Brain pericyte (primary cell): ENCODE measurements around the gene SNTB2.

Experiments used
- DNase-seq: peaks from one replicate; pipeline ENCODE4 v3.0.0-alpha.2; 2012; ENCODE audit warnings: low read depth, low spot score

The SNTB2 gene

GRCh38 chr16:69180011-69180338 is 7.0 kb upstream of the SNTB2 start:
- DNase-seq: no peak

DNA sequence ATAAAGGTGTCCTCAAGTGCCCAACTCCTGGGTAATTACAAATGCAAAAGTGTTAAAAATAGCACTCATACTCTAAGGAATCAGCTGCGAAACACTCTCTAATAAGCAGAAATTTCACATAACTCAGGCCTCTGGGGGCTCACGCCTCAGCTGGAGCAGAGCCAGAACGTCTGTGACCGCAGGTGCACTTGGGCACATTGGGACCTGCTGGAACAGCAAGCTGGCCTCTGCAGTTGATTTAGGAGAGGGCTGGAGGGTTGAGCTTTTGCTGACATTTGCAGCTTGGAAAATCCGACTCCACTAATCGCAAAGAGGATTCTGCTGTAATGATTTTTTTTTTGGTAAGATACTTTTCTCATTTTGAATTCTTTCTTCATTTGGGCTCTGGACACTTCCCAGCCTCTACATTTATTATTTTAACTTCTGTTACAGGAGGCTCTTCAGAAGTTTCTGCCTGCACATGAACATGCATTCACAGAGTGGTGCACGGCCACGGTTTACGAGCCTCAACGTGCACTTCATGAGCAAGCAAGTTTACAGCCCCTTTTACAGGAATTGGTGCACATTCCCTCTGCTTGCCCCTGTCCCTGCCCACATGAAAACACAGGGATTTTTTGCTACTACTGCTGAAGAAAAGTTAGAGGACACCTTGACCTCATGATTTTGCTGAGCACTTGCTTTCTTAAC is 4.1 kb upstream of the SNTB2 start:
- DNase-seq: no peak

- DNase-seq: no peak
These were observed 677 bp downstream of the SNTB2 start for GRCh38 chr16:69187446-69188235.

DNA sequence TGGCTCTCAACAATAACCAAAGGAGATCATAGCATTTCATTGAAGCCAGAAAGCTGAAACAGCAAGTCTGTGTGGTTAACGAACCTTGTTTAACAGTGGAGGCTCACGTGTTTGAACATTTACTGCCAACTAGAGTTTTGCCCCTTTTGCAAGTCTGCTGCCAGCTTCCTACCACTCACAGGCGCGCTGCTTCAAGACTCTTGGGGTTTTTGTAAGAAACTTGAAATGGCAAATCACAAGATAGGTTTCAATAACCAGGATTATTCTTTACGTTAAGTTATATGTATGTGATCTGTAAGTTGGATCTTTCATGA is 1.2 kb downstream of the SNTB2 start:
- no peak for DNase-seq

DNA sequence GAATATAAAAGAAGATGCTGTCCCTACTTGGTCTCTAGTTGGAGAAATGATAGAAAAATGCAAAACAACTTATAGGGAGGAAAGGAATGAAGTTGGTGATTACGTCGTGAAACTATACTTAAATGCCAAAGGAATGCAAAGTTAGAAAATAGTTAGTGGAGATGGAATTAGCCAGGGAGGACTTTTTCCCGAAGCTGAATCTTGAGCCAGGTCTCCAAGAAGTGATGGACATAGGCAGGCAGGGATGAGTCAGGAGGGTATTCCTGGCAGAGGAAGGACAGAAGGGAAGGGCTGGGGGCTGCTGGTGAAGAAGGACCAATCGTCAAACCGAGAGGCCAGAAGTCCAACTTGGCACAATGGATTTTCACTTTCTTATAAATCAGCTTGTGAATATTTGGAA is 1.8 kb downstream of the SNTB2 start:
- no peak for DNase-seq

DNA sequence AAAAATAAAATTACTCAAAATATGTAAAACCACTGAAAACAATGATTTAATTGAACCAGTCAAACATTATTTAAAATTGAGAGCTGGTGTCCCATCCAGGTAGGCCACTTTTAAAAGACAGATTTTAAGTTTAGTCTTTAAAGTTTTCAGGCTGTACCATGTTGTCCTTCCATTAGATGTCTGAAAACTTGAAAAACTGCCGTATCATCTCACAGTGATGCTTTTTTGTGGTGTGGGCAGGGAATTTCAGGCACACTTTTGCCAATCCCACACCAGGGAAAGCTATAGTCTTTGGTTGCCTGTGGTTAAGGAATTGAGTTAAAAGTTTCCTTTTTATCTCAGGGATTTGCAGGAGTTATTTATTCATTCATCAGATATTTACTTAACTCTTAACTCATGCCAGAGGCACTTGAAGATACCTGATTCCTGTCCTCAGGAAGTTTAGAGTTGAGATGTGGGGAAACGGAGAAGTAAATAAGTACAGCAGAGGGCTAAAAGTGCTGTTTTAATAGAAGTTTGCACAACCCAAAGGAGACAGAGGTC is 3.2 kb downstream of the SNTB2 start:
- DNase-seq: no peak

DNA sequence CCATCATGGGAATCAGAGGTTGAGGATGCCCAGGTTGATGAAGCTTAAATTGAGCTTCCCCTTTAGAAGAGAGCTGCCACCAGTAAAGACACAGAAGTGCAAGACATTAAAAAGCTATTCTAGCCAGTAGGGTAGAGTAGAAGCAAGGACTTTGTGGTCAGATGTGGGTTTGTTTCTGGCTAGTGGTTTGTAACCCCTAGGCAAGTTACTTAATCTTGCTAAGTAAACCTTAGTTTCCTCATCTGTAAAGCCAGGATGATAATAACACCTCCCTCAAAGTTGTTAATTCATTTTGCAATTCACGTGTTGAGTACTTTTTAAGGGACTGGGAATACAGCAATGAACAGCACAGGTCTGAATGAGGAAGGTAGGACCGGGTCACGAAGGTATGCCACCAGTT is 3.6 kb downstream of the SNTB2 start:
- DNase-seq: no peak

- no peak for DNase-seq
These were observed 4.2 kb downstream of the SNTB2 start for GRCh38 chr16:69191136-69191535.

- DNase-seq: no peak
These were observed 6.9 kb downstream of the SNTB2 start for GRCh38 chr16:69193855-69194254.

- no peak for DNase-seq
These were observed 7.5 kb downstream of the SNTB2 start for GRCh38 chr16:69194488-69194887.

DNA sequence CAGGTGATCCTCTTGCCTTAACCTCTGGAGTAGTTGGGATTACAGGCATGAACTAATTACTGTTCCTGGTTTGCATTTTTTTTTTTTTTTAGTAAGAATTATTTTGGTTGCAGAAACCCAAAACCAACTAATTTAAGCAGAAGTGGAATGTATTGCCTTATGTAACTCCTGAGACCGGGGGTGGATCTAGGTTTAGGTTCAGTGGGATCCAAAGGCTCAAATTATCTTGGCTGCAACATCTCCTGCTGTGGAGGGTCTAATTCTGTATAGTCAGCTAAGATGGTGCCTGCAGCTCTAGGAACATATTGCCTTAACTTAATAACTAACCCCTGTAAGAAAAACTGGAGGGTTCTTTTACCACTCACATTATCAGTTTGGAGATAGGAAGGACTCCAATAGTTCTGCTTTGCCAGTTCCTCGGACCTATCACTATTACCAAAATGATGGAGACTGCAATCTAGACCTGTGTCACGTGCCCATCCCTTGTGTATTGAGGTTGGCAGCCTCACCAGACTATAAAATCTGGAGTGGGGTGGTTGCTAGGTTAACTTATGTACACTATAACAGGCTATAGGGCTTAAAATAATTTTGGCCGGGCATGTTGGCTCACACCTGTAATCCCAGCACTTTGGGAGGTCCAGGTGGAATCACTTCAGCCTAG is 8.5 kb downstream of the SNTB2 start:
- no peak for DNase-seq

- DNase-seq: no peak
These were observed 10.6 kb downstream of the SNTB2 start for GRCh38 chr16:69197573-69197972.

DNA sequence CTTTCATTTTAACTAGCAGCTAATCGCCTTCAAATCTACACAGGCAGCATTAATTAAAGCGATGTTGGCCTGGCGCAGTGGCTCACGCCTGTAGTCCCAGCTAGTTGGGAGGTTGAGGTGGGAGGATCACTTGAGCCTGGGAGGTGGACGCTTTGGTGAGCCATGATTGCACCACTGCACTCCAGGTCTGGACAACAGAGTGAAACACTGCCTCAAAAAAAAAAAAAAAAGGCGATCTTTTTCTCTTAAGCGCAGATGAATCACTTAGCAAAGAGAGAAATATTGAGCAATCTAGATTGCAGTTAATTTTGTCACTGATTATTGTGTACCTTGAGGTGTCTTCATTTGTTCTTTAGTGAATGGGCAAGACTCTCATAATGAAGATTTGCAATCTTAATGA is 12.4 kb downstream of the SNTB2 start:
- no peak for DNase-seq

- DNase-seq: no peak
These were observed 14.3 kb downstream of the SNTB2 start for GRCh38 chr16:69201291-69201690.

DNA sequence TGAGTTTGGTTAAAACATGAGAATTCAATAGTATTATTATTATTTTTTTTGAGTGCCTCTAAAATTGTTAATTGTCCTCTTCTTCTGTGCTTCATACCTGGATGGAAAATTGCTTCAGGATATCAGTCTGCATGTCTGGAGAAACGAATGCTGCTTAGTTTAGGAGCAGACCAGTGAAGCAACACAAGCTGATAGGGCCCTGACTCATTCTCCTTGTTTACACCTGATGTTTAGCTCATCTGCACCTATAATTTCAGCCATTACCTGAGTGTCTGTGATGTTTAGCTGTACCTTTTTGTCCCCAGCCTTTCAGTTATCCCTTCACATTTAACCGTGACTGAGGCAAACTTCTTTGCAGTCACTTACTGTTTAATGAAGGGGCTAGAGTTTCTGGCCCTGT is 14.8 kb downstream of the SNTB2 start:
- no peak for DNase-seq

DNA sequence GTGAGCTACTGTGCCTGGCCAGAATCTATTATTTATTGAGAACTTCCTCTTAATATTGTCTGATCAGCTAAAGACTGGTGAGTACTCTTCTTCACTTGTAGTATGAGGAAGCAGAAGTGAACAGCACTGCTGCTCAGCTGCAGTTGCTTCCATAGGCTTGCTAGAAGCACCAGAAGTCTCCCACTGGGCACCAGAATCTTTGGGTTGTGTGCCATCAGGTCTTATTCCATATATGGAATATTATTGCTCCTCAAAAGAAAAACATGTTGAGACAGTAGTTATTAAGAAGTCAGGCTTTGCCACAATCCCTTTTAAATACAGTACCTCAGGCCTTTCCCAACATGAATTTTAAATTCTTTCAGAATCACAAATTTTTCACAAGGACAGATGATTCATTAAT is 17.2 kb downstream of the SNTB2 start:
- no peak for DNase-seq

DNA sequence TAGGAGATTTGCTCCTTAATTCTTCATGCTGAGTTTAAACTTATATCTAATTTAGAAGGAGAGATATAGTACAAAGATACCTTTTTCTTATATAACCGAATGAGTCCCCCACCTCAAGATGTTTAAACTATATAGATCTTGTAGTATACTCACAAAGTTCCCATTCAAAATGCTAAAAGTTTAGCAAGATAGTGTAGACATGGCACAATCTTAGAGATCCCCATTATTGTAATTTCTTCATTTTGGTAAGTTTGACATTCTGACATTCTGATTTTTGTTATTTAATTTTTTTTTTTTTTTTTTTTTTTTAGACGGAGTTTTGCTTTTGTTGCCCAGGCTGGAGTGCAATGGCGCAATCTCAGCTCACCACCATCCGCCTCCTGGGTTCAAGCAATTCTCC is 22.8 kb downstream of the SNTB2 start:
- no peak for DNase-seq

DNA sequence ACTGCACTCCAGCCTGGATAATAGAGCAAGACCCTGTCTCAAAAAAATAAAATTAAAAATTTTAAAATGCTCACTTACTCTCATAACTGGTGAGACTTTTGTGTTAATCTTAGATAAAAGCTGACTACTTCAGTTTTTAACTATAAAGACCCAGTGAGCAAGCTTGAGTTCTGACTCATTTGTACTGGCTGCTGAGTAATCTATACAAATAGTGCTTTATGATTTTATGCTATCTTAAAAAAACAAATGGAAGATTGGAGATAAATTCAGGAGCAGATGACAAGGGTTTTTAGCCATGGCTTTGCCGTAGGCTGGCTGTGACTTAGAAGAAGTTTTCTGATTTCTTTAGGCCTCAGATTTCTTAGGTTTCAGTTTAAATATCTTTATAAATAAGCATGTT is 30.5 kb downstream of the SNTB2 start:
- DNase-seq: no peak

GRCh38 chr16:69219279-69219678 is 32.3 kb downstream of the SNTB2 start:
- DNase-seq: no peak

DNA sequence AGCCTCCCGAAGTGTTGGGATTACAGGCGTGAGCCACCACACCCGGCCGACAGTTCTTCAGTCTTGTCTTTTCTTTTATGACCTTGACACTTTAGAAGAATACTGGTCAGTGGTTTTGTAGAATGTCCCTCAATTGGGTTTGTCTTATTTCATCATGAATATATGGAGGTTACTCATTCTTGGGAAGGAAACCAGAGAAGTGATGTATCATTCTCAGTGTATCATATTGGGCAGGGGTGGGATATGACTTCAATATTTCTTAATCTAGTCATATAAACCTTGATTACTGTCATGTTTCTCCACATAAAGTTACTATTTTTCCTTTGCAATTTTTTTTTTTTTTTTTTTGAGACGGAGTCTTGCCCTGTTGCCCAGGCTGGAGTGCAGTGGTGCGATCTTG is 36.9 kb downstream of the SNTB2 start:
- no peak for DNase-seq

- DNase-seq: no peak
These were observed 38.2 kb downstream of the SNTB2 start for GRCh38 chr16:69225121-69225520.

DNA sequence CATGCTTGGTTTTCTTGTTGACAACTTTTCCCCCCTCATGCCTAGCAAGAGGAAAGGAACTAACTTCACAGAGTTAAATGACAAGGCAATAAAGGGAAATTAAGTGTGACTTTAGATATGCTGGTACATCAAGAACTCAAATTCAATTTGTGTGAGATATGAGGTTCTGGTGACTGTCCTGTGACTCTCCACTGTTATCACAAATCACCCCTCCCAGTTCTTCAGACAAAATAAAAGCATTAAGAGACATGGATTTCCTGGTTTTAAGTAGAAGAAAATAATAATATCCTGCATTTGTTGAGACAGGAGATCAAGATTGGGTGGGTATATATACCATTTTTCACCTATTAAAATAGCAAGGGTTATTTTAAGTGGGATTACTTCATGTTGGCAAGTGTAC is 46.2 kb downstream of the SNTB2 start:
- DNase-seq: no peak

- no peak for DNase-seq
These were observed 47.5 kb downstream of the SNTB2 start for GRCh38 chr16:69234460-69234859.
